GM18511 (cell line): ENCODE measurements around the gene ZNF512B.
A peak's percentile ranks its signal among the peaks of the same experiment; 100 is the strongest.
"Not testable (repeated sequence)": the region's sequence is repeated elsewhere in the genome, so short reads cannot be mapped to it uniquely, and the experiment has no call there.

Experiments
- ATAC-seq: cut with Tn5 transposase; IDR thresholded peaks from one replicate; pipeline ENCODE4 v1.9.1; 2021; ENCODE audit warnings: mild to moderate bottlenecking, moderate library complexity; ENCODE audit not compliant: unreplicated experiment

Gene ZNF512B

DNA sequence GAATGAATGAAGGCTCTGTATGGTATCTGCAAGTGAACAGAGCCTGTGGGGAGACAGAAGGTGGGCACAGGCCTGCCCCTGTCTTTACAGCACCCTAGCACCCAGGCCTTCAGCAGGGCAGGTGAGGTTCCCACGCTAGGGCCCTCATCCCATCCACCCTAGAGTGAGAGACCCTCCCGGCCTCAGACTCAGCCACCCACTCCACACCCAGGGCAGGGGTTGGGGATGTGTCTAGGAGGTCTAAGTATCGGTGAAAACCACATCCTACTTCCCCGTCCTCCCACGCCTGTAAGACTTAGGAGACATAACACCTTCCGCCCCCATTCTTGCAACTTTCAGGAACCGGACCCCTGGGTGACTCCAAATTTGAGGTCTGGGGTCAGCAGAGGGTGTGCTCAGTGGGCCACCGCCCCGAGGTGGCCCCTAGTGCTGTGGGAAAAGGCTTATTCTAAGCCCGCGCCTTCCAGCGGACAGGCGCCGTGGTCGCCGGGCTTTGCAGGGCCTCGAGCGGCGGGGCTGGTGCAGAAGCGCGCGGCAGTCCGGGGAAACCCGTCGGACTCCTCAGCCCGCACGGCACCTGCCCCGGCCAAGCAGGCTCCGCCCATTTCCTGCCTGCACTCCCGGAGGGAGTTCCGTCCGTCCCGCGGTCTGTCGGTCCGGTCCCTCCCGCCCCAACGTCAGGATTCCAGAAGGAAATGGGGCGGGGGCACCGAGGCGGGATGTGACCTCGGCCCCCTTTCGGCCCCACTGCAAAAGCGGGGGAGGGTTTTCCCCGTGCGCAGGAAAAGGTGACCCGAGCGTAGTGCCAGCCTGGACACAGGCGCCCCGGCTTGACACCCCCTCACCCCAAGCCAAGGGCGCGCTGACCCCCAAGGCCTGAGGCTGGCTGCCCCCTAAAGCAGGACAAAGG, 8.8 kb upstream of the ZNF512B start:
- ATAC-seq = peak; percentile 42

- no peak for ATAC-seq
Observed at GRCh38 chr20:63977739-63978276, 8.1 kb upstream of the ZNF512B start.

- no peak for ATAC-seq
Observed at GRCh38 chr20:63976980-63977738, 7.4 kb upstream of the ZNF512B start.

- not testable (repeated sequence) for ATAC-seq
Observed at GRCh38 chr20:63976511-63976910, 6.8 kb upstream of the ZNF512B start.

- ATAC-seq = no peak
Observed at GRCh38 chr20:63974402-63975200, 4.9 kb upstream of the ZNF512B start.

DNA sequence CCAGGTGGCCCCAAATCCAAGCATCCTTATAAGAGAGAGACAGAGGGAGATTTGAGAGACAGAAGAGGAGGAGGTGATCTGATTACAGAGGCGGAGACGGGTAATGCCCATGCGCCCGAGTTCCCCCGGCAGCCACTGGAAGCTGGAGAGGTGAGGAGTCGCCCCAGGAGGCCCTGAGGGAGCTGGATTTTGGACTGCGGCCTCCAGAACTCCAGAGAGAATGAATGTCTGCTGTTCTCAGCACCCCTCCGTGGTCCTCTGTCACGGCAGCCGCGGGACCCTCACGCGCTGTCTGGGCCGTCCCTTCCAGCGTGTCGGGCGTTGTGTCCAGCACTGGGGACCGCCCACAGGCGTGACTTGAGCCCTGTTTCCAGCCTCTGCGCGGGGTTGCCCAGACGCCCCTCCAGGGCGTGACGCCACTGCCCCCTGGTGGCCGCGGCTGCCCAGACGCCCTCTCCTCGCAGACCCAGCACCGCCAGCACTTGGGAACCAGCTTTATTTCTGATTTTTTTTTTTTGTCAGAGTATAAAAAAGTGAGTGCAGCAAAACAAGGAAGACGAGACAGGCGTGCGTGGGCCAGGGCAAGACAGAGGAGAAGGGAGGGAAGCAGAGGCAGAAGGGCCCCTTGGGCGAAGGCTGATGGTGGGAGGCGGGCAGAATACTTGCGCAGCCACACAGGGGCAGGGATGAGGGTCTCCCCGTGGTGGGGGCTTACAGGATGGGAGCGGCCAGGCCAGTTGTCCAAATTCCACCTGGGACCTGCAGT, 4.1 kb upstream of the ZNF512B start:
- no peak for ATAC-seq

GRCh38 chr20:63973160-63973479, 3.4 kb upstream of the ZNF512B start:
- ATAC-seq = no peak

DNA sequence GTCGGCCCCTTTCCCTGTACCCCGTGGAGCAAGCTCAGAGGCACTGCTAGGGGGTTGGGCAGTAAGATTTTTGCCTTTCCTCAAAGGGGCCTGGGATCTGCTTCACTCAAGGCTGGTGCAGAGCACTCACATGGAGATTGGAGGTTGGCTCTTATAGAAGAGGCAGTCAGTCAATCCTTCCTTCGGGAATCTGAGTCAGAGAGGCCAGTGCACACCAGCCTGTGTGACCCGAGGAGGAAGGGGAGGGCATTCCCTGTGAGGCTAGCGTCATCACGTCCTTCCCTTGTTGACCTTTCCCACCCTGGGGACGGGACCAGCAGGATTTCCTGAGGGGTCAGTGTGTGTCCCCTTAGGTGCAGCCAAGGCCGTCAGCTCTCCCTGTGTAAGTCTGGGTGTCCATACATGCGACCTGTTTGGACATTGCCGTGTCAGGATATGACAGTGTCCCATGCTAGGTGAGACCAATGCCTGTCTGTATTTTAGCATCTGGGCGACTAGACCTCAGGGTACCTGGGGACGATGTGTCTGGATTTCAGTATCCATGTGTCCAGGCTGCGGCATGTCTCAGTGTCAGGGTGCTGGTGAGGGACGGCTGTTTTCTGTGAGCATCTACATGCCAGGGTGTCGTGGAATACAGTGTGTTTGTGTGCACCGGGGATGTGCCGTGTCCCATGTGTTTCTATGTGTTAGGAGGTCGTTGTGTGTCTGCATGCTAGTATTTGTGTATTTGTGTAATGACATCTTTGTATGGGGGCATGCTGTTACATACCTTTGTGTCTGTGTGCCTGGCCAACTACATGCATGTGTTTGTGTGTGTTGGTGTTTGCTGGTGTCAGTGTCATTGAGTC, 2.8 kb upstream of the ZNF512B start:
- ATAC-seq = no peak

DNA sequence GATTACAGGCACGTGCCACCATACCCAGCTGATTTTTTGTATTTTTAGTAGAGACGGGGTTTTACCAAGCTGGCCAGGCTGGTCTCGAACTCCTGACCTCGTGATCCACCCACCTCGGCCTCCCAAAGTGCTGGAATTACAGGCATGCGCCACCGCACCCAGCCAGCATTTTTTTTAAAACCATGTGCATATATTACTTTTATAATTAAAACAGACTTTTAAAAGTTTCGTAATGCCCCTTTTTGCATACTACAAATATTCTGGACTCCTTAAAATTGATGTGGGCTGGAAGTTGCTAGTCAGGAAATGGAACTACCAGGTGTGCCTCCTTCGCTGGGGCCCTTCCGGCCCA, 2.2 kb upstream of the ZNF512B start:
- not testable (repeated sequence) for ATAC-seq

DNA sequence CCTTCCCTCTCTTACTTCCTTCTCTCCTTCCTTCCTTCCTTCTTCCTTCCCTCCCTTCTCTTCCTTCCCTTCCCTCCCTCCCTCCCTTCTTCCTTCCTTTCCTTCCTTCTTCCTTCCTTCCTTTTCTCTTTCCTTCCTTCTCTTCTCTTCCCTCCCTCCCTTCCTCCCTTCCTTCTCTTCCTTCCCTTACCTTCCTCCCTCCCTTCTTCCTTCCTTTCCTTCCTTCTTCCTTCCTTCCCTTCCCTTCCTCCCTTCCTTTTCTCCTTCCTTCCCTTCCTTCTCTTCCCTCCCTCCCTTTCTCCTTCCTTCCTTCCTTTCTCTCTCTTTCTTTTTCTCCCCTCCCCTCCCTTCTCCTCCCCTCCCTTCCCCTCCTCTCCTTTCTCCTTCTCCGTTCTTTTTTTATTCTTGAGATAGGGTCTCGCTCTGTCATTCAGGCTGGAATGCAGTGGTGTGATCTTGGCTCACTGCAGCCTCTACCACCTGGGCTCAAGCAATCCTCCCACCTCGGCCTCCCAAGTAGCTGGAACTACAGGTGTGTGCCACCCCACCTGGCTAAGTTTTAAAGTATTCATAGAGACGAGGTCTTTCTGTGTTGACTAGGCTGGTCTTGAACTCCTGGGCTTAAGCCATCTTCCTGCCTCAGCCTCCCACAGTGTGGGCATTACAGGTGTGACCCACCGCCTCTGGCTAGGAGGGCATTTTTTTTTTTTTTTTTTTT, 1.1 kb upstream of the ZNF512B start:
- no peak for ATAC-seq

DNA sequence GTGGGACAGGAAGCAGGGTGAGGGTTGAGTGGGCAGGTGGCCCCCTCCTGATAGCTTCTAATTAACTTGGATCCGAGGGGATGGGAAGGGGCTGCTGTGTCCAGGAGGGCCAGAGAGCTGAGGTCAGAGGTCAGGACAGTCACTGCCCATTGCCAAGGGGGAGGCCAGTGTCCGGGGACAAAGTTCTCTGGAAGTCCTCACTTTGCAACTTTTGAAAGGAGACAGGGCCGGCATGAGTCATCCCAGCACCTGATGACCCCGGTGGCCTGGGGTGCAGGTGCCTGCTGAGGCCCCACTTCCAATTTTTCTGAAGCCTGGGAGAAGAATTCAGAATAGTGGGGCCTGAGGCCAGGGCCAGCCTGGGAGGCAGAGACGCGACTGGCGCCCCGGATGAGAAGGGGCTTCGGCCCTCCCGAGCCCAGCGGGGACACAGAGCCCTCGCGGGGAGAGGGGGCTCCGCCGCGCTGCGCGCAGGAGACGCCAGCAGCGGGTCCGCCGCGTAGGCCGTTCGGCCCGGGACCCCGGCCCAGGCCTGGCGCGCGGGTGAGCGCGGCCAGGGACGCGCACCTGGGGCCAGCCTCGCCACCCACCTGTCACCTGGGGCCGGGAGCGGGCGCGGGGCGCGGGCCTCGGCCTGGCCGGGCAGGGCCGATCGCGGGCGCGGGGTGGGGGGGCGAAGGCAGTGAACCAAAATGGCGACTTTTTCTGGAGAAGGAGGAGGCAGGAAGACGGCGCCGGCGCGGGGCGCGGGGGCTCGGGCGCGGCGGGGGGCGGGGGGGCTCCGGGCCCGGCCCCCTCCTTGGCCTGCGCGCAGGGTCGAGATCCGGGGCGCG, 586 bp downstream of the ZNF512B start:
- peak; percentile 13 for ATAC-seq

DNA sequence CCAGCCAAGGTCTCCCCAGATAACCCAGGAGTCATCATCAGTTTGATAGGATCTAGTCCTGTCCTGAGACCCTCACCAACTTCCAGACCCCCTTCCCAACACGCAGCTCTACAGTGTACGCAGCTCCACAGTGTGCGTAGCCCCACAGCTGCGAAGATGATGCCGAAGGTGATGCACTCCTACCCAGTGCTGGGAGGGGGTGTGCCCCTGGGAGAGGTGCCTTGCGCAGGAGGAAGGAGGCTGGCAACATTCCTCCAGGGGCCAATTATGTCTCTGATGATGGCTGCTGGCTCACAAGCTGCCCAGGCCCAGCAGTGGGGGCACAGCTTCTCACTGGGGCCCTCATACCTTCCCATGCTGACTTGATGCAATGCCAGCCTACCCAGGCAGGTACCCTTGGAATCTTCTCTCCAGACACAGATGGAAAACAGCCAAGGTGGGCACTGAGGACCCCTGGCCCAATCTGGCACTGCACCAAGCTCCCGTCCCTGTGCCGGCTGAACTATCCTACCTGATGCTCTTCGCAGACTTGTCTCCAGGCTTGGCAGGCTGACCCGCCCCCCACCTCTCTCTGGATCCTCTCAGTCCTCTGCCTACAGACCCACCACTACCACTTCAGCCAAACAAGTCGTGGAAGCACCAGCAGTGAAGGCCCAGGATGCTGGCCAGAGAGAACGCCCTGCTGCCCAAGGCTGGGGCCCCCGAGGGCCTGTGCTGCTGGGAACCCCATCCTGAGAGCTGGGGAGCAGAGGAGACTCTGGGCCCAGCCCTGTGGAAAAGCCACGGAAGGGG, 1.4 kb downstream of the ZNF512B start:
- ATAC-seq = no peak

GRCh38 chr20:63967330-63968135, 2.2 kb downstream of the ZNF512B start:
- no peak for ATAC-seq

DNA sequence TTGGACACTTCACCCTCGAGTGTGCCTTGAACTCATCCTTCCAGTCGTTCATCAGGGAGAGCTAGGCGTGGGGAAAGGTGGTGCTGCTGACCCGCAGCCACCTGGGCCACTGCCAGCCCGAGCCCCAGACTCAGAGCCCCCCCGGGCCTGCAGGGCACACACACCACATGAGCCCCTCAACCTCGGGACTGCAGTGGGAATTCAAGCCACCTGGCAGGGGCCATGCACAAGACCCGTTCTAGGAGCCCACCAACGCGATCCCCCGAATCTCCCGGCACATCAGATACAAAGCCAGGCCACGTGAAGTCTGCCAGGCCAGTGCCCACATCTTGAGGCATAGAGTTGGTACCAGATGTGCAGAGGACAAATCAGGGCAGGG, 2.8 kb downstream of the ZNF512B start:
- no peak for ATAC-seq

- ATAC-seq = no peak
Observed at GRCh38 chr20:63966172-63966943, 3.4 kb downstream of the ZNF512B start.

GRCh38 chr20:63964412-63964811, 5.3 kb downstream of the ZNF512B start:
- ATAC-seq = no peak
